OCI-LY3 (cell line): ENCODE results near the gene DUSP16.

Source experiments
- H2AFZ ChIP-seq: fragments of 200-600, 300-600 bp; shearing (Covaris generic); 2 replicates; pipeline ENCODE4 v1.6.0; 2014; ENCODE audit warnings: antibody characterized with exemption, low read depth, low read length
- H3K27ac ChIP-seq: fragments of 200-600, 300-600 bp; sonication (generic); 2 replicates; pipeline ENCODE4 v1.5.1; 2014; ENCODE audit warnings: mild to moderate bottlenecking, low read length, moderate library complexity, mixed read lengths
- H3K27me3 ChIP-seq: fragments of 200-600, 300-600 bp; sonication (generic); 2 replicates; pipeline ENCODE4 v1.6.1; 2014; ENCODE audit warnings: low read depth, low read length, mixed read lengths
- H3K36me3 ChIP-seq: fragments of 200-600, 300-600 bp; sonication (generic); replicated peaks from 2 replicates; pipeline ENCODE3; 2014; ENCODE audit warnings: low read depth, low read length, mixed read lengths
- H3K4me1 ChIP-seq: fragments of 300-600, 200-600 bp; sonication (generic); 2 replicates; pipeline ENCODE4 v1.6.1; 2014; ENCODE audit warnings: low read length, mixed read lengths
- H3K4me2 ChIP-seq: fragments of 200-600, 300-600 bp; sonication (generic); 2 replicates; pipeline ENCODE4 v1.6.1; 2014; ENCODE audit warnings: low read length, mixed read lengths
- H3K4me3 ChIP-seq: fragments of 300-600, 200-600 bp; sonication (generic); 2 replicates; pipeline ENCODE4 v1.5.1; 2014; ENCODE audit warnings: antibody characterized with exemption, mild to moderate bottlenecking, low read length, moderate library complexity
- H3K79me2 ChIP-seq: fragments of 300-600, 200-600 bp; shearing (Covaris generic); 2 replicates; pipeline ENCODE4 v1.6.1; 2014; ENCODE audit warnings: mild to moderate bottlenecking, low read length, mixed read lengths
- H3K9ac ChIP-seq: fragments of 300-600, 200-600 bp; shearing (Covaris generic); 2 replicates; pipeline ENCODE4 v1.6.0; 2014; ENCODE audit warnings: mild to moderate bottlenecking, low read length, moderate library complexity
- H3K9me3 ChIP-seq: fragments of 200-600, 300-600 bp; shearing (Covaris generic); 2 replicates; pipeline ENCODE4 v1.6.1; 2014; ENCODE audit warnings: low read length, mixed read lengths; ENCODE audit not compliant: insufficient read depth
- H4K20me1 ChIP-seq: fragments of 200-600, 300-600 bp; sonication (generic); 2 replicates; pipeline ENCODE4 v1.6.1; 2016; ENCODE audit warnings: low read length, mixed read lengths; ENCODE audit not compliant: insufficient read depth
- EZH2phosphoT487 ChIP-seq: fragments of 200-600 bp; shearing (Covaris generic); IDR thresholded peaks from 2 replicates; pipeline ENCODE4 v1.6.1; 2018; ENCODE audit warnings: antibody characterized with exemption, mixed run types, low read depth
- TF ChIP-seq, protein P1 (sequence below): fragments of 200-600, 300-600 bp; sonication (generic); IDR thresholded peaks from 2 replicates; pipeline ENCODE4 v1.5.1; 2014; ENCODE audit warnings: antibody characterized with exemption, low read length, low read depth

The DUSP16 gene

DNA sequence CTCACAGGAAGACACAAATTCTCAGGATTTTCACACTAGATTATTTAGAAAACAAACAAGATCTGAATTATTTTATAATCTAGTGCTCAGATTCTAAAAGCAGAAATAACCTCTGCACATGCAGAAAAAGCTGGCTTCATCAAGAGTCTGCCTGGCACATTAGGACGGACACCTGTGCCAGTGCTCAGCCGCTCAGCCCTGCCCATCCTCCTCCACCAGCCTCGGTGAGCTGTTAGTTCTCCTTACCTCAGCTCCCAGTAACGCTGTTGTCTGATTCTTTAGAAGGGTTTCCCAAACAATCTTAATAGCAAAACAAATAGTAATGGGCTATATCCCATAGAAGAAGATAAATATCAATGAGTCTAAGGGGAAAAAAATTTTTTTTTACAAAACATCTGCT is 27.7 kb downstream of the DUSP16 start:
- H3K4me1 ChIP-seq = peaks cover 9% of the 10 kb centered on the region

DNA sequence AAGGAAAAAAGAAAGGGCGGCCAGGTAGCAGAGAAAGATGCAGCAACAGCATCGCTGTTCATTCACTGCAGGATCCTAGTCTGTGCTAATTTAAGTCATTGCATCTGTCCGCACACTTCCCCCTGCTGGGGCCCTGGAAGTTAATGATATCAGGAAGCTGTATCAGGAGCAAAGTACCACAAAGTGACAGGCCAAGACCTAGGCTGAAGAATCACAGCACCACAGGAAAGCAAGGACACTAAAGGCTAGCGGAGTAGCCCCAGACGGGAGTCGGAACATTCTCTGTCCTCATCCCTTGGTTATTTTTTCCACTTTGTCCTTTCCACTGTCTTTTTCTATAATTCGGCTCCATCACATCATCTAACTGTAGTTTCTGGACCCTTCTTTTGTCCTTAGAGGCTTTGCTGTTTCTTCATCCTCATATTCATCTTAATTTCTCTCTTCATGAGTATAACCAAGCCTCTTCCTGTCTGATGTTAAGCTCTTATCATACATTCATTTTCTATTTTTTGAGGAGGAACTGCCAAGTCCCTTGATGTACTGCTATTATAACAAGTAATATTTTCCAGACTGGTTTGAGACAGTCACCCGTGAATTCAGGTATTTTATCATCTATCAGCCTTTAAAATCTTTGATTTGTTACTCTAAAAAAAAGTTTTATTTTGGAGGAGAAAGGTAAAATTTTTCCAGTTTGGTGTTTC is 28.3 kb downstream of the DUSP16 start:
- no peak overlapping the region for H3K4me3 ChIP-seq
- no peaks in the 10 kb centered on the region for H3K36me3 ChIP-seq
- no peaks in the 10 kb centered on the region for H3K9me3 ChIP-seq
- H3K9ac ChIP-seq = no peak overlapping the region
- H3K4me2 ChIP-seq = no peak overlapping the region
- H4K20me1 ChIP-seq = no peaks in the 10 kb centered on the region
- no peaks in the 10 kb centered on the region for H3K27me3 ChIP-seq
- TF ChIP-seq, protein P1, sequence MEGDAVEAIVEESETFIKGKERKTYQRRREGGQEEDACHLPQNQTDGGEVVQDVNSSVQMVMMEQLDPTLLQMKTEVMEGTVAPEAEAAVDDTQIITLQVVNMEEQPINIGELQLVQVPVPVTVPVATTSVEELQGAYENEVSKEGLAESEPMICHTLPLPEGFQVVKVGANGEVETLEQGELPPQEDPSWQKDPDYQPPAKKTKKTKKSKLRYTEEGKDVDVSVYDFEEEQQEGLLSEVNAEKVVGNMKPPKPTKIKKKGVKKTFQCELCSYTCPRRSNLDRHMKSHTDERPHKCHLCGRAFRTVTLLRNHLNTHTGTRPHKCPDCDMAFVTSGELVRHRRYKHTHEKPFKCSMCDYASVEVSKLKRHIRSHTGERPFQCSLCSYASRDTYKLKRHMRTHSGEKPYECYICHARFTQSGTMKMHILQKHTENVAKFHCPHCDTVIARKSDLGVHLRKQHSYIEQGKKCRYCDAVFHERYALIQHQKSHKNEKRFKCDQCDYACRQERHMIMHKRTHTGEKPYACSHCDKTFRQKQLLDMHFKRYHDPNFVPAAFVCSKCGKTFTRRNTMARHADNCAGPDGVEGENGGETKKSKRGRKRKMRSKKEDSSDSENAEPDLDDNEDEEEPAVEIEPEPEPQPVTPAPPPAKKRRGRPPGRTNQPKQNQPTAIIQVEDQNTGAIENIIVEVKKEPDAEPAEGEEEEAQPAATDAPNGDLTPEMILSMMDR = no peak
- no peak for TF ChIP-seq EZH2phosphoT487
- no peaks in the 10 kb centered on the region for H3K79me2 ChIP-seq
- H3K27ac ChIP-seq = no peak overlapping the region
- peaks cover 9% of the 10 kb centered on the region for H3K4me1 ChIP-seq
- H2AFZ ChIP-seq = no peak overlapping the region

More for the DNA sequence above, 27.7 kb downstream of the DUSP16 start:
- Histone ChIP-seq H3K27ac (no peak overlapping the region), H2AFZ (no peak overlapping the region), H4K20me1 (no peaks in the 10 kb centered on the region), H3K9me3 (no peaks in the 10 kb centered on the region), H3K9ac (no peak overlapping the region), H3K4me3 (no peak overlapping the region), H3K36me3 (no peaks in the 10 kb centered on the region), H3K27me3 (no peaks in the 10 kb centered on the region), H3K79me2 (no peaks in the 10 kb centered on the region), H3K4me2 (no peak overlapping the region)
- no peak for TF ChIP-seq EZH2phosphoT487
- TF ChIP-seq, protein P1 = no peak

DNA sequence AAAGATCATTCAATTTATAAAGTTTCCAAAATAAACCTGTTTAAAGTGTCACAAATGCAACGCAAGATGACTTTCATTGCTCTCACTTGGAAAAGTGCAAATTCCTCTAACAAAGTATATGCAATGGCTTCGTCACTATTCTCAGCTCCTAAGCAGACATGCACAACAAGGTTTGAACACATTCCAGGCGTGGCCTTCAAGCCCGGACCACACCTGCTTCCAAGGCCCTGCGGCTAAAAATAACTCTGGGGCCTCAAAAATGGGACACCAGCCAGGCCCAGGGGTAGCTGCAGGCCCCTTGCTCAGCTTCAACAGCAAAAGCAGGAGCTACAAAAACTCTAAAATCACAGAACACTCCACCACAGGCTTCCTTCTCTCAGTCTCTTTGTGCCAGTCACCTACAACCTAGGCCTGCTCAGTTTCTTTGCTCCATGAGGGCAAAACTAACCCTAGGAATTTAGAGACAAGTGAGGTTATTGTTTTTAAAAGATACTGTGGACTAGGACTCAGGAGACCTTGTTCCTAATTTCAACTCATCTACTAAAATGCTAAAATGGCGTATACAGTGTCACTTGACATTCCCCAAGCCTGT is 29.3 kb downstream of the DUSP16 start:
- Histone ChIP-seq H3K79me2 (no peaks in the 10 kb centered on the region), H3K4me1 (peaks cover 5% of the 10 kb centered on the region), H3K27ac (no peak overlapping the region), H2AFZ (no peak overlapping the region), H3K9ac (no peak overlapping the region), H4K20me1 (no peaks in the 10 kb centered on the region), H3K36me3 (no peaks in the 10 kb centered on the region), H3K4me3 (no peak overlapping the region), H3K27me3 (no peaks in the 10 kb centered on the region), H3K4me2 (no peak overlapping the region), H3K9me3 (no peaks in the 10 kb centered on the region)
- TF ChIP-seq, protein P1 = no peak
- no peak for TF ChIP-seq EZH2phosphoT487

DNA sequence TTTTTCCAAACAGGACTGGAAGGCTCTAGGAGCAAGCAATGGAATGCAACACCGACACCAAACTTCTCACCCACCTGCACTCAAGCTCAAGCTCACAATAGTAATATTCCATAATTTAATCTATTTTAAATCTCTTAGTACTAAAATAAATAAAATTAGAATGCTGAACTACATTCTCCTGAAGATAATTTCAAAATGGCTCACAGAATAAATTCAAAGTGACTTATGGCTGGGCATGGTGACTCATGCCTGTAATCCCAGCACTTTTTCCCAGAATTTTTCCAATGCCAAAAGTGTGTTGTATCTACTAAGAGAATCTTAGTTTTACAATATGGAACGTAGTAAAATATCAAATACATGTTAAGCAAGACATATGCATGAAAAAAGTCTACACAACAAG is 31.5 kb downstream of the DUSP16 start:
- H4K20me1 ChIP-seq = no peaks in the 10 kb centered on the region
- H3K9me3 ChIP-seq = no peaks in the 10 kb centered on the region
- H3K4me2 ChIP-seq = no peak overlapping the region
- H2AFZ ChIP-seq = no peak overlapping the region
- H3K9ac ChIP-seq = no peak overlapping the region
- H3K79me2 ChIP-seq = no peaks in the 10 kb centered on the region
- peaks cover 6% of the 10 kb centered on the region for H3K4me1 ChIP-seq
- H3K36me3 ChIP-seq = no peaks in the 10 kb centered on the region
- H3K27me3 ChIP-seq = no peaks in the 10 kb centered on the region
- no peak overlapping the region for H3K27ac ChIP-seq
- no peak overlapping the region for H3K4me3 ChIP-seq
- TF ChIP-seq, protein P1 = no peak
- no peak for TF ChIP-seq EZH2phosphoT487
